HUES48 (cell line): ENCODE data around the gene ADPRM.

Experiments
- H3K27ac ChIP-seq: one replicate; pipeline ENCODE4 v1.7.0; 2013; ENCODE audit warnings: low read depth, low read length, inconsistent platforms
- H3K27me3 ChIP-seq: 2 replicates; pipeline ENCODE4 v1.6.1; 2013; ENCODE audit warnings: mild to moderate bottlenecking, low read length; ENCODE audit not compliant: control insufficient read depth, insufficient read depth
- H3K36me3 ChIP-seq: 2 replicates; pipeline ENCODE4 v1.6.1; 2013; ENCODE audit warnings: low read length; ENCODE audit not compliant: control insufficient read depth, insufficient read depth
- H3K4me1 ChIP-seq: 2 replicates; pipeline ENCODE4 v1.6.1; 2013; ENCODE audit warnings: mild to moderate bottlenecking, low read length; ENCODE audit not compliant: control insufficient read depth, insufficient read depth
- H3K4me3 ChIP-seq: 2 replicates; pipeline ENCODE4 v1.5.1; 2013; ENCODE audit warnings: mild to moderate bottlenecking, low read depth, low read length
- H3K9ac ChIP-seq: 2 replicates; pipeline ENCODE4 v1.6.1; 2013; ENCODE audit warnings: mild to moderate bottlenecking, low read depth, low read length, moderate library complexity
- H3K9me3 ChIP-seq: 2 replicates; pipeline ENCODE4 v1.6.1; 2013; ENCODE audit warnings: low read length; ENCODE audit not compliant: control insufficient read depth, insufficient read depth

ADPRM gene

DNA sequence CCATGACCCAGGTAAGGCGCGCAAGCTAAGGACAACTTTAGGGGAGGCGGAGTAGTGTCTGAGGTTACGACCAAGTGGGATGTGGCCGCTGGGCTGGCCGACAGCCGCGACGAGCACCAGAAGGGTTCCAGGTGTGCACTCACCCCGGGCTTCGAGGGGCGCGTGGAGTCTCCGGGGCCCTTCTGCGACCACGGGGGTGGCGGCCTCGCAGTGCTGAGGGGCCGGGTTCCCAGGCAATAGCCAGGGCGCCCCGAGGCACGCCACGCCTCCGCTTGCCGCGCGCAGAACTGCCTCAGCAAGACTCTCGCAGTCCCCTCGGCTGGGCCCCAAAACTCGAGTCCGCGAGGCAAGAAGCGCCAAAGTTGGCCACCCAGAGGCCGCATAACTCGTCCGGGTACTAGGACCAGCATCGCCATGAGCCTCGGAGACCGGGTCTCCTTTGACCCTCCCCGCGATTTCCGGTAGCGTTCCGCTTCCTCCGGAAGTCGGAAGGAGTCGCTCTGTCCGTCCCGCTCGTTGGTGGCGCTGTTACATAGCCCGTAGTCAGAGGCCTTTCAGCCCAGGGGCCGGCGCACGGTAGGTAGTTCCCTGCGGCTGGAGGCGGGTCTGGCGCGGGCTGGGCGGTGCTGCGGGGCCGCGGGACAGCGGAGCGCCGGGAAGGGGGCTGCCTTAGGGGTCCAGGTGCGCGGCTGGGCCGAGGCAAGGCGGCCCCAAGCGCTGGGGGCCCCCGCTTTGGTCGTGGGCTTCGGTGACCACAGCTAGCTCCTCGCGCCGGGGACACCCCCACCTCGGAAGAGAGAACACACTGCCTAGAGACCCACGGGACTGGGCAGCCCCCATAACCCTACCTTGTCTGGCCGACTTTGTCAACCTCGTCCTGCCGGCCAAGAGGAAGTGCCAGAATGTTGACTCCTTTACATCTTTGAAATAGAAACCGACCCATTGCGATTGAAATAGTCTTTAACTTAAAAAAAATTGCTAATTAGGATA lies at the start of gene ADPRM, which contains the start of gene SCO1:
TSS of gene ADPRM (plus strand) at position 503 of the 990 bp plus-strand sequence. CDS start 7,333 bp downstream, outside the sequence.
TSS of gene SCO1 (minus strand) at position 442 of the 990 bp plus-strand sequence. CDS start at position 416, 26 bp downstream.
- Histone ChIP-seq H3K9me3 (no peaks in the 10 kb centered on the region), H3K36me3 (peaks cover 34% of the 10 kb centered on the region), H3K4me3 (peak within 1 kb of the TSS; percentile 93), H3K9ac (peak within 1 kb of the TSS; percentile 88), H3K27ac (peak within 1 kb of the TSS; percentile 95), H3K4me1 (no peaks in the 10 kb centered on the region), H3K27me3 (no peaks in the 10 kb centered on the region)

GRCh38 chr17:10648381-10648780 lies 49.0 kb upstream of the ADPRM start:
- Histone ChIP-seq H3K9ac (no peak overlapping the region), H3K36me3 (no peaks in the 10 kb centered on the region), H3K4me3 (no peak overlapping the region)

GRCh38 chr17:10648956-10649355 lies 48.4 kb upstream of the ADPRM start:
- Histone ChIP-seq H3K27me3 (no peaks in the 10 kb centered on the region), H3K9me3 (no peaks in the 10 kb centered on the region)

More at GRCh38 chr17:10648381-10648780, 49.0 kb upstream of the ADPRM start:
- no peak overlapping the region for H3K27ac ChIP-seq
- no peaks in the 10 kb centered on the region for H3K4me1 ChIP-seq
- H3K27me3 ChIP-seq: no peaks in the 10 kb centered on the region
- H3K9me3 ChIP-seq: no peaks in the 10 kb centered on the region

GRCh38 chr17:10649602-10650001 lies 47.8 kb upstream of the ADPRM start:
- Histone ChIP-seq H3K27ac (no peak overlapping the region), H3K36me3 (no peaks in the 10 kb centered on the region), H3K4me1 (no peaks in the 10 kb centered on the region), H3K9me3 (no peaks in the 10 kb centered on the region), H3K9ac (no peak overlapping the region), H3K4me3 (no peak overlapping the region), H3K27me3 (no peaks in the 10 kb centered on the region)

More at GRCh38 chr17:10648956-10649355, 48.4 kb upstream of the ADPRM start:
- Histone ChIP-seq H3K27ac (no peak overlapping the region), H3K4me1 (no peaks in the 10 kb centered on the region), H3K9ac (no peak overlapping the region), H3K4me3 (no peak overlapping the region), H3K36me3 (no peaks in the 10 kb centered on the region)

DNA sequence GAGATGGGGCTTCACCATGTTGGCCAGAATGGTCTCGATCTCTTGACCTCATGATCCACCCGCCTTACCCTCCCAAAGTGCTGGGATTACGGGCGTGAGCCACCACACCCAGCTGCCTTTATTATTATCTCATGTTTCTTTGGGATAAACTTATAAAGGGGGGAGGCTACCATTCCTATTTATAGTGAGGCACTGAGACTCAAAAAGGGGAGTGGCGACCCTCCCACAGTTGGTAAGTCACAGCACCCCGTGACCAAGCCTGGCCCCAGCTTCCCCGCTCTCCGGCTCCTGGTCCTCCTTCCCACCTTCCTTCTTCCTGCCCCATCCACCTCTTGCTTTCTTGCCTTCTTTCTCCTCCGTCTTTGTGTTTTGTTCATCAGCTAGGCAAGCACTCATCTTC lies 45.5 kb upstream of the ADPRM start:
- Histone ChIP-seq H3K27me3 (no peaks in the 10 kb centered on the region), H3K27ac (no peak overlapping the region), H3K36me3 (no peaks in the 10 kb centered on the region), H3K4me1 (no peaks in the 10 kb centered on the region), H3K9me3 (no peaks in the 10 kb centered on the region), H3K9ac (no peak overlapping the region), H3K4me3 (no peak overlapping the region)

DNA sequence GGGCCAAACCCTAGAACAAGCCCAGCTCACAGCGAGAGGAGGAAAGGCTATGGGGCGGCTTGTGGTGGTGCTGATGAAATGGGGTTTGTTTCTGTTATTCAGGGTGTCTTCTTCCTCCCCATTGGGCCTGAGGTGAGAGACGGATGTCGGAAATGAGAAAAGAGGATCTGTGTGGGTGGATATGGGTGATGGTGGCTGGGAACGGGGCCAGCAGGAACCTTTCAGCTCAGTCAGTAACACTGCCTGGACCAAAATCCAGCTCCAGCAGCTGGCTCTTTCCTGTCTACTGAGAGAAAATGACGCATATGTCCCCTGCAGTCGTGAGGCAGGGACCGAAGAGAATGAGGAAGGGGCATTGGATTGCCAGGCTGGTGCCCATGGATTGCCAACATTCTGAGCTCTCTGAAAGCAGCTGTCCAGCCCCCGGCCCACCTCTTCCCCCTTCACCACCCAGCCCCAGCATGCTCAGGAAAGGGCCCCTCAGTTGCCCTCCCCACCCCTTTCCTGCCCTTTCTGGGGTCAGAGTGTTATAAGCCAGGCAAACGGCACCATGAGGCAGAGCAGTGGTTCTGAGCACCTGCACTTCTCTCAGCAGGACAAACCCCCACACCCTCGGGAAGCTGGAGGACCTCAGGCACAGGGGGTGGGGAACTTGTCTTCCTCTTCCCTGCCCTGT lies 44.3 kb upstream of the ADPRM start:
- no peak overlapping the region for H3K9ac ChIP-seq
- H3K27me3 ChIP-seq: no peaks in the 10 kb centered on the region
- H3K9me3 ChIP-seq: no peaks in the 10 kb centered on the region
- H3K4me1 ChIP-seq: no peaks in the 10 kb centered on the region
- no peak overlapping the region for H3K4me3 ChIP-seq
- H3K36me3 ChIP-seq: no peaks in the 10 kb centered on the region
- H3K27ac ChIP-seq: no peak overlapping the region

DNA sequence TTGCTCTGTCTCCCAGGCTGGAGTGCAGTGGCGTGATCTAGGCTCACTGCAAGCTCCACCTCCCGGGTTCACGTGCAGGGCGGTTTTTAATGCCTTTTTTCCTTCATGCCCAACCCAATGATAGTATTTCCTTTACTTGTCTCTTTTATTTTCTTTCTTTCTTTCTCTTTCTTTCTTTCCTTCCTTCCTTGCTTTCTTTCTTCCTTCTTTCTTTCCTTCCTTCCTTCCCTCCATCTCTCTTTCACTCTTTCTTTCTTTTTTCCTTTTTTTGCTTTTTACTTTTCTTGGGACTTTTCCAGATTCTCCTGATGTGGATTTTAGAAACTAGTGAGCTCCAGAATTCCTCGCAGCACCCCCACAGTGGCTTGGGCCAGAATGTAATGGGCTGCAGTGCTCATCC lies 43.4 kb upstream of the ADPRM start:
- Histone ChIP-seq H3K9ac (no peak overlapping the region), H3K4me3 (no peak overlapping the region), H3K27ac (no peak overlapping the region), H3K36me3 (no peaks in the 10 kb centered on the region), H3K27me3 (no peaks in the 10 kb centered on the region), H3K9me3 (no peaks in the 10 kb centered on the region), H3K4me1 (no peaks in the 10 kb centered on the region)

- Histone ChIP-seq H3K9me3 (no peaks in the 10 kb centered on the region), H3K27me3 (no peaks in the 10 kb centered on the region), H3K4me3 (no peak within 1 kb of the TSS), H3K4me1 (no peaks in the 10 kb centered on the region), H3K27ac (no peak within 1 kb of the TSS), H3K36me3 (no peaks in the 10 kb centered on the region), H3K9ac (no peak within 1 kb of the TSS)
Measured at GRCh38 chr17:10657148-10657547, 40.2 kb upstream of the ADPRM start, which contains the start of gene MYH3. Gene MYH3 (minus strand): TSS chr17:10657309. CDS start chr17:10655064, 2,245 bp downstream.

- H3K9ac ChIP-seq: no peak overlapping the region
- H3K4me1 ChIP-seq: no peaks in the 10 kb centered on the region
- H3K4me3 ChIP-seq: no peak overlapping the region
- H3K36me3 ChIP-seq: no peaks in the 10 kb centered on the region
- H3K27ac ChIP-seq: no peak overlapping the region
- H3K9me3 ChIP-seq: no peaks in the 10 kb centered on the region
- no peaks in the 10 kb centered on the region for H3K27me3 ChIP-seq
Measured at GRCh38 chr17:10657879-10658278, 39.5 kb upstream of the ADPRM start.

DNA sequence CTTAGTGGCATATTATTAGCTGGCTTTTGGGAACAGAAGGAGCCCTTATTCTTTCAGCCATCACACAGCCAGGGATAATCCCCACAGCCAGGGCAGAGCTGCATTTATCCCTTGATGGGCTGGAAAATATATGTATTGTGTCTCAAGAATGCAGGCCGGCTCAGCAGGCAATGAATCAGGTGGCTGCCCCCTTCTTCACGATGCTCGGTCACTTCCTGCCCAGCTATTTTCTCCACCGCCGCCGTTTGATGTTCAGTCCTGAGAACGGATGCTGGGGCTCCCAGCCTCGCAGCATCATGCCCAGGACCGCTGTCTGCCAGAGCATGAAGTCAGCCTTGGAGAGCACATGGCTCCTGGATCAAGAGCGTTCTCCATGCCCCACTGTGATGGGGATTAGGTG lies 36.0 kb upstream of the ADPRM start:
- Histone ChIP-seq H3K27me3 (no peaks in the 10 kb centered on the region), H3K9me3 (no peaks in the 10 kb centered on the region), H3K27ac (no peak overlapping the region), H3K36me3 (no peaks in the 10 kb centered on the region), H3K4me3 (no peak overlapping the region), H3K4me1 (no peaks in the 10 kb centered on the region), H3K9ac (no peak overlapping the region)

DNA sequence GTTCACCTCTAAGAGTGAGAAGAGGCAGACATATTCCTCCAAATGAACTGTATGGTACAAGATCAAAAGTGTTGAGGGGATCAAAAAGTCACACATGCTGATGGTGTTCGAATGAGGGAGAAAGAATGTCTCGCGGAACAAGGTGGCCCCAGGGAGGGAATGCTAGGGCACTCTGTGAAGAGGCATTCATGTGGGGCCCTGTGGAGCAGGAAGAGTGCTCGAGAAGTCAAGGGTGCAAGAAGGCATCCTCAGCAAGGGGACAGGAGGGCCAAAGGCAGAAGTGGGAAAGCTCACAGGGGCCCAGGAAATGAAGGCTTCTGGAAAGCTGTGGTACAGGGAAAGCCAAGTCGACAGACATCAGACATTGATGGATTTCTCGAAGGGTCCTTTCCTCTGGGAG lies 34.2 kb upstream of the ADPRM start:
- Histone ChIP-seq H3K9me3 (no peaks in the 10 kb centered on the region), H3K27me3 (no peaks in the 10 kb centered on the region), H3K9ac (no peak overlapping the region), H3K36me3 (no peaks in the 10 kb centered on the region), H3K4me3 (no peak overlapping the region), H3K4me1 (no peaks in the 10 kb centered on the region), H3K27ac (no peak overlapping the region)
